Common myeloid progenitor, CD34-positive (primary cell): ENCODE data around the gene APOL3.

Experiments
- CTCF ChIA-PET: fragments of 350-600 bp; sonication (Branson Sonifier 250); formaldehyde crosslinking; loops from one replicate; lab custom pipeline; 2021; ENCODE audit warnings: antibody characterized with exemption; lab: Charles Lee
- POLR2A ChIA-PET: fragments of 350-600 bp; sonication (Branson Sonifier 250); formaldehyde crosslinking; loops from one replicate; lab custom pipeline; 2021; ENCODE audit warnings: antibody characterized with exemption; lab: Charles Lee
- DNase-seq, 3 donors: peaks; one replicate each; pipeline versions ENCODE4 v3.0.0 to v3.0.0-alpha.2; 2013
- H3K27ac ChIP-seq, 2 experiments: 1 replicate in 1 of 2; 2 replicates in 1 of 2; pipeline ENCODE4 v1.7.0; 2013; ENCODE audit warnings: inconsistent platforms in 2 of 2, low read length in 2 of 2, mild to moderate bottlenecking in 2 of 2, low read depth in 1 of 2, moderate library complexity in 1 of 2; ENCODE audit not compliant: severe bottlenecking in 2 of 2, insufficient read depth in 1 of 2, poor library complexity in 1 of 2
- H3K27me3 ChIP-seq, 5 experiments: replicated peaks in 2 of 5; 1 replicate in 3 of 5; 2 replicates in 2 of 5; pipeline versions ENCODE4 v1.6.1 to v1.7.0; 2013; ENCODE audit warnings: low read length in 4 of 5, mild to moderate bottlenecking in 2 of 5, moderate library complexity in 2 of 5, inconsistent platforms in 1 of 5; ENCODE audit not compliant: insufficient read depth in 5 of 5, control insufficient read depth in 4 of 5
- H3K36me3 ChIP-seq, 4 experiments: 1 replicate in 2 of 4; 2 replicates in 2 of 4; pipeline versions ENCODE4 v1.6.1 to v1.7.0; 2013; ENCODE audit warnings: low read length in 3 of 4, control low read depth in 1 of 4, mild to moderate bottlenecking in 1 of 4; ENCODE audit not compliant: control insufficient read depth in 4 of 4, insufficient read depth in 4 of 4
- H3K4me1 ChIP-seq, 4 experiments: 1 replicate in 3 of 4; 2 replicates in 1 of 4; pipeline versions ENCODE4 v1.6.1 to v1.7.1; 2013; ENCODE audit warnings: low read length in 3 of 4, mild to moderate bottlenecking in 3 of 4, control low read depth in 1 of 4, inconsistent platforms in 1 of 4, moderate library complexity in 1 of 4; ENCODE audit not compliant: control insufficient read depth in 4 of 4, insufficient read depth in 4 of 4; ENCODE audit errors: control extremely low read depth in 1 of 4
- H3K4me3 ChIP-seq, 7 experiments: 1 replicate in 4 of 7; 2 replicates in 3 of 7; pipeline versions ENCODE4 v1.5.1 to v1.7.0; 2013; ENCODE audit warnings: mild to moderate bottlenecking in 7 of 7, low read length in 6 of 7, moderate library complexity in 6 of 7, inconsistent platforms in 2 of 7, low read depth in 2 of 7, control low read depth in 1 of 7; ENCODE audit not compliant: insufficient read depth in 4 of 7, control insufficient read depth in 1 of 7; ENCODE audit errors: extremely low read depth in 1 of 7
- H3K9me3 ChIP-seq, 5 experiments: 1 replicate in 4 of 5; 2 replicates in 1 of 5; pipeline versions ENCODE4 v1.6.1 to v1.7.1; 2013; ENCODE audit warnings: low read length in 4 of 5, mild to moderate bottlenecking in 2 of 5, inconsistent platforms in 1 of 5, low read depth in 1 of 5, moderate library complexity in 1 of 5; ENCODE audit not compliant: control insufficient read depth in 4 of 5, insufficient read depth in 2 of 5; ENCODE audit errors: control extremely low read depth in 1 of 5
- WGBS: methylation state at CpG from one replicate; pipeline ENCODE4 v1.1.5; 2013; ENCODE audit not compliant: insufficient coverage; 5-methylcytosine and 5-hydroxymethylcytosine counted together

APOL3 gene

GRCh38 chr22:36151006-36151595 is 9.5 kb downstream of the APOL3 start:
- Histone ChIP-seq H3K4me1 (peaks cover 3 to 33% (median 27%) of the 10 kb centered on the region in 4 experiments), H3K9me3 (peaks cover 0 to 6% (median 0%) of the 10 kb centered on the region in 5 experiments), H3K27me3 (no peaks in the 10 kb centered on the region), H3K4me3 (no peak overlapping the region), H3K36me3 (peaks cover 2 to 38% (median 12%) of the 10 kb centered on the region in 4 experiments), H3K27ac (no peak overlapping the region)
- CTCF ChIA-PET = interaction anchor here (1.3 to 3.8 kb wide), 4 partner anchors 12 to 135 kb away, joined by 4 to 51 read pairs (median 16); partner anchors contain the start of gene APOL3
- POLR2A ChIA-PET = no interaction called here
- no peak for DNase-seq
- no CpG with 5 or more reads among the region's 3 CpGs for WGBS

- Histone ChIP-seq H3K9me3 (peaks cover 0 to 6% (median 0%) of the 10 kb centered on the region in 5 experiments), H3K27me3 (no peaks in the 10 kb centered on the region), H3K27ac (no peak overlapping the region), H3K36me3 (peaks cover 2 to 39% (median 13%) of the 10 kb centered on the region in 4 experiments), H3K4me1 (peaks cover 3 to 23% (median 14%) of the 10 kb centered on the region in 4 experiments), H3K4me3 (no peak overlapping the region)
- ChIA-PET POLR2A (no interaction called here), CTCF (interaction anchor here (11.2 kb wide), 1 partner anchor 30 kb away, joined by 171 read pairs; no protein-coding TSS in a partner anchor)
- DNase-seq = no peak
- WGBS = 72% methylated on average over 2 of the region's 4 CpGs
Observed at GRCh38 chr22:36149441-36149840, 11.1 kb downstream of the APOL3 start.

GRCh38 chr22:36148411-36148810 is 12.1 kb downstream of the APOL3 start:
- Histone ChIP-seq H3K9me3 (peaks cover 0 to 6% (median 0%) of the 10 kb centered on the region in 5 experiments), H3K4me3 (no peak overlapping the region), H3K36me3 (peaks cover 3 to 50% (median 16%) of the 10 kb centered on the region in 4 experiments), H3K27ac (no peak overlapping the region), H3K27me3 (no peaks in the 10 kb centered on the region), H3K4me1 (peaks cover 0 to 13% (median 6%) of the 10 kb centered on the region in 4 experiments)
- WGBS = 90% methylated on average over 7 of the region's 8 CpGs
- DNase-seq = no peak
- ChIA-PET POLR2A (no interaction called here), CTCF (interaction anchor here (1.1 to 11.2 kb wide), 4 partner anchors 16 to 37 kb away, joined by 3 to 171 read pairs (median 3); no protein-coding TSS in a partner anchor)

GRCh38 chr22:36147196-36147791 is 13.3 kb downstream of the APOL3 start:
- Histone ChIP-seq H3K36me3 (peaks cover 6 to 61% (median 21%) of the 10 kb centered on the region in 4 experiments), H3K27me3 (no peaks in the 10 kb centered on the region), H3K4me3 (no peak overlapping the region), H3K9me3 (peaks cover 0 to 4% (median 0%) of the 10 kb centered on the region in 5 experiments), H3K4me1 (peaks cover 0 to 7% (median 3%) of the 10 kb centered on the region in 4 experiments), H3K27ac (no peak overlapping the region)
- WGBS = 93% methylated on average over 8 of the region's 8 CpGs
- no peak for DNase-seq
- CTCF ChIA-PET = interaction anchor here (1.0 to 11.2 kb wide), 3 partner anchors 18 to 38 kb away, joined by 3 to 171 read pairs (median 3); no protein-coding TSS in a partner anchor
- POLR2A ChIA-PET = no interaction called here

GRCh38 chr22:36145881-36146280 is 14.7 kb downstream of the APOL3 start:
- H3K4me1 ChIP-seq = peaks cover 0 to 7% (median 3%) of the 10 kb centered on the region in 4 experiments
- ChIA-PET POLR2A (interaction anchor here (1.2 to 2.4 kb wide), 2 partner anchors 32 to 35 kb away, joined by 8 to 10 read pairs; no protein-coding TSS in a partner anchor), CTCF (interaction anchor here (1.4 to 11.2 kb wide), 3 partner anchors 10 to 40 kb away, joined by 4 to 171 read pairs (median 9); no protein-coding TSS in a partner anchor)
- peaks cover 6 to 70% (median 25%) of the 10 kb centered on the region in 4 experiments for H3K36me3 ChIP-seq
- DNase-seq = no peak
- H3K4me3 ChIP-seq = no peak overlapping the region
- H3K27me3 ChIP-seq = no peaks in the 10 kb centered on the region
- no peaks in the 10 kb centered on the region for H3K9me3 ChIP-seq
- 96% methylated on average over 2 of the region's 4 CpGs for WGBS
- H3K27ac ChIP-seq = no peak overlapping the region

GRCh38 chr22:36144886-36145541 is 15.5 kb downstream of the APOL3 start:
- Histone ChIP-seq H3K27me3 (no peaks in the 10 kb centered on the region), H3K36me3 (peaks cover 6 to 77% (median 28%) of the 10 kb centered on the region in 4 experiments), H3K4me3 (no peak overlapping the region), H3K27ac (no peak overlapping the region), H3K4me1 (peaks cover 0 to 7% (median 3%) of the 10 kb centered on the region in 4 experiments), H3K9me3 (no peaks in the 10 kb centered on the region)
- DNase-seq = peak; percentile 38 to 64 (median 59)
- WGBS = 80% methylated on average over 6 of the region's 12 CpGs
- CTCF ChIA-PET = interaction anchor here (0.7 to 11.2 kb wide), 13 partner anchors 9 to 133 kb away, joined by 3 to 171 read pairs (median 4); partner anchors contain the start of gene APOL3
- POLR2A ChIA-PET = interaction anchor here (1.2 to 2.4 kb wide), 2 partner anchors 33 to 35 kb away, joined by 8 to 10 read pairs; no protein-coding TSS in a partner anchor
